ENCODE measurements around the gene TRMT11.

TRMT11 gene

GRCh38 chr6:125988280-125988679, 1.9 kb downstream of the TRMT11 start:
- Histone ChIP-seq H3K36me3 (ENCODE audit: insufficient read depth, low read length) (no peaks in the 10 kb centered on the region), H3K27me3 (ENCODE audit: insufficient read depth, low read length) (no peaks in the 10 kb centered on the region), H2AFZ (ENCODE audit: low read depth, low read length) (no peak overlapping the region), H3K4me3 (ENCODE audit: low read length) (no peak overlapping the region), H3K9me3 (ENCODE audit: low read length) (peaks cover 2% of the 10 kb centered on the region), H3K4me1 (ENCODE audit: insufficient read depth, low read length) (peaks cover 6% of the 10 kb centered on the region)

GRCh38 chr6:125989631-125990030, 3.3 kb downstream of the TRMT11 start:
- Histone ChIP-seq H2AFZ (ENCODE audit: low read depth, low read length) (no peak overlapping the region), H3K4me1 (ENCODE audit: insufficient read depth, low read length) (peaks cover 6% of the 10 kb centered on the region), H3K4me3 (ENCODE audit: low read length) (no peak overlapping the region), H3K36me3 (ENCODE audit: insufficient read depth, low read length) (no peaks in the 10 kb centered on the region), H3K27me3 (ENCODE audit: insufficient read depth, low read length) (no peaks in the 10 kb centered on the region), H3K9me3 (ENCODE audit: low read length) (peaks cover 2% of the 10 kb centered on the region)

GRCh38 chr6:125991653-125992052, 5.3 kb downstream of the TRMT11 start:
- no peak overlapping the region for H2AFZ ChIP-seq (ENCODE audit: low read depth, low read length)
- no peaks in the 10 kb centered on the region for H3K4me1 ChIP-seq (ENCODE audit: insufficient read depth, low read length)
- H3K4me3 ChIP-seq (ENCODE audit: low read length), result no peak overlapping the region
- peaks cover 2% of the 10 kb centered on the region for H3K9me3 ChIP-seq (ENCODE audit: low read length)
- no peaks in the 10 kb centered on the region for H3K27me3 ChIP-seq (ENCODE audit: insufficient read depth, low read length)
- no peaks in the 10 kb centered on the region for H3K36me3 ChIP-seq (ENCODE audit: insufficient read depth, low read length)

- H2AFZ ChIP-seq (ENCODE audit: low read depth, low read length), result no peak overlapping the region
- H3K27me3 ChIP-seq (ENCODE audit: insufficient read depth, low read length), result no peaks in the 10 kb centered on the region
- no peaks in the 10 kb centered on the region for H3K9me3 ChIP-seq (ENCODE audit: low read length)
- H3K4me3 ChIP-seq (ENCODE audit: low read length), result no peak overlapping the region
- no peaks in the 10 kb centered on the region for H3K4me1 ChIP-seq (ENCODE audit: insufficient read depth, low read length)
- peaks cover 25% of the 10 kb centered on the region for H3K36me3 ChIP-seq (ENCODE audit: insufficient read depth, low read length)
Observed at GRCh38 chr6:125994670-125995488, 8.5 kb downstream of the TRMT11 start.

GRCh38 chr6:125995972-125996580, 9.7 kb downstream of the TRMT11 start:
- Histone ChIP-seq H3K36me3 (ENCODE audit: insufficient read depth, low read length) (peaks cover 35% of the 10 kb centered on the region), H3K27me3 (ENCODE audit: insufficient read depth, low read length) (no peaks in the 10 kb centered on the region), H3K4me3 (ENCODE audit: low read length) (no peak overlapping the region), H3K9me3 (ENCODE audit: low read length) (no peaks in the 10 kb centered on the region), H2AFZ (ENCODE audit: low read depth, low read length) (no peak overlapping the region), H3K4me1 (ENCODE audit: insufficient read depth, low read length) (no peaks in the 10 kb centered on the region)

- H2AFZ ChIP-seq (ENCODE audit: low read depth, low read length), result no peak overlapping the region
- H3K27me3 ChIP-seq (ENCODE audit: insufficient read depth, low read length), result no peaks in the 10 kb centered on the region
- H3K9me3 ChIP-seq (ENCODE audit: low read length), result peaks cover 2% of the 10 kb centered on the region
- no peaks in the 10 kb centered on the region for H3K4me1 ChIP-seq (ENCODE audit: insufficient read depth, low read length)
- no peak overlapping the region for H3K4me3 ChIP-seq (ENCODE audit: low read length)
- H3K36me3 ChIP-seq (ENCODE audit: insufficient read depth, low read length), result peaks cover 76% of the 10 kb centered on the region
Observed at GRCh38 chr6:126002755-126003679, 16.7 kb downstream of the TRMT11 start.

GRCh38 chr6:126007800-126008199, 21.5 kb downstream of the TRMT11 start:
- Histone ChIP-seq H3K4me1 (ENCODE audit: insufficient read depth, low read length) (no peaks in the 10 kb centered on the region), H2AFZ (ENCODE audit: low read depth, low read length) (no peak overlapping the region), H3K36me3 (ENCODE audit: insufficient read depth, low read length) (peaks cover 69% of the 10 kb centered on the region), H3K9me3 (ENCODE audit: low read length) (peaks cover 2% of the 10 kb centered on the region), H3K27me3 (ENCODE audit: insufficient read depth, low read length) (no peaks in the 10 kb centered on the region), H3K4me3 (ENCODE audit: low read length) (no peak overlapping the region)

GRCh38 chr6:126010040-126010439, 23.7 kb downstream of the TRMT11 start:
- Histone ChIP-seq H3K4me1 (ENCODE audit: insufficient read depth, low read length) (no peaks in the 10 kb centered on the region), H2AFZ (ENCODE audit: low read depth, low read length) (no peak overlapping the region), H3K27me3 (ENCODE audit: insufficient read depth, low read length) (no peaks in the 10 kb centered on the region), H3K9me3 (ENCODE audit: low read length) (no peaks in the 10 kb centered on the region), H3K36me3 (ENCODE audit: insufficient read depth, low read length) (peaks cover 63% of the 10 kb centered on the region), H3K4me3 (ENCODE audit: low read length) (no peak overlapping the region)

- H3K4me3 ChIP-seq (ENCODE audit: low read length), result no peak overlapping the region
- peaks cover 69% of the 10 kb centered on the region for H3K36me3 ChIP-seq (ENCODE audit: insufficient read depth, low read length)
- H3K27me3 ChIP-seq (ENCODE audit: insufficient read depth, low read length), result no peaks in the 10 kb centered on the region
- no peak overlapping the region for H2AFZ ChIP-seq (ENCODE audit: low read depth, low read length)
- H3K4me1 ChIP-seq (ENCODE audit: insufficient read depth, low read length), result no peaks in the 10 kb centered on the region
- H3K9me3 ChIP-seq (ENCODE audit: low read length), result no peaks in the 10 kb centered on the region
Observed at GRCh38 chr6:126015863-126016262, 29.5 kb downstream of the TRMT11 start.

- Histone ChIP-seq H3K36me3 (ENCODE audit: insufficient read depth, low read length) (peaks cover 69% of the 10 kb centered on the region), H3K4me1 (ENCODE audit: insufficient read depth, low read length) (no peaks in the 10 kb centered on the region), H3K27me3 (ENCODE audit: insufficient read depth, low read length) (no peaks in the 10 kb centered on the region), H3K9me3 (ENCODE audit: low read length) (no peaks in the 10 kb centered on the region), H2AFZ (ENCODE audit: low read depth, low read length) (no peak overlapping the region), H3K4me3 (ENCODE audit: low read length) (no peak overlapping the region)
Observed at GRCh38 chr6:126016591-126016990, 30.3 kb downstream of the TRMT11 start.

- no peaks in the 10 kb centered on the region for H3K4me1 ChIP-seq (ENCODE audit: insufficient read depth, low read length)
- no peaks in the 10 kb centered on the region for H3K27me3 ChIP-seq (ENCODE audit: insufficient read depth, low read length)
- H3K36me3 ChIP-seq (ENCODE audit: insufficient read depth, low read length), result peaks cover 66% of the 10 kb centered on the region
- H3K4me3 ChIP-seq (ENCODE audit: low read length), result no peak overlapping the region
- no peak overlapping the region for H2AFZ ChIP-seq (ENCODE audit: low read depth, low read length)
- H3K9me3 ChIP-seq (ENCODE audit: low read length), result no peaks in the 10 kb centered on the region
Observed at GRCh38 chr6:126017668-126018067, 31.3 kb downstream of the TRMT11 start.

GRCh38 chr6:126020305-126021050, 34.1 kb downstream of the TRMT11 start:
- H3K9me3 ChIP-seq (ENCODE audit: low read length), result no peaks in the 10 kb centered on the region
- no peaks in the 10 kb centered on the region for H3K27me3 ChIP-seq (ENCODE audit: insufficient read depth, low read length)
- no peaks in the 10 kb centered on the region for H3K4me1 ChIP-seq (ENCODE audit: insufficient read depth, low read length)
- H3K4me3 ChIP-seq (ENCODE audit: low read length), result no peak overlapping the region
- H3K36me3 ChIP-seq (ENCODE audit: insufficient read depth, low read length), result peaks cover 69% of the 10 kb centered on the region
- H2AFZ ChIP-seq (ENCODE audit: low read depth, low read length), result no peak overlapping the region
